Ovary (tissue), 3 donors: Measurements from ENCODE around the gene SPPL3.

ENCODE experiments used
- EP300 ChIP-seq: sonication (generic); formaldehyde crosslinking; IDR thresholded peaks from one replicate; pipeline ENCODE4 v1.6.1; 2017; ENCODE audit warnings: antibody characterized with exemption
- POLR2A ChIP-seq: fragments of 450-650 bp; IDR thresholded peaks from one replicate; pipeline ENCODE4 v1.6.1; 2017; ENCODE audit warnings: antibody characterized with exemption, mild to moderate bottlenecking, moderate library complexity
- TF ChIP-seq, protein P1 (sequence below), 3 donors: fragments of 450-650 bp in 2 of 3; fragments of 200-600 bp in 1 of 3; IDR thresholded peaks; one replicate each; pipeline versions ENCODE4 v1.5.1 to v1.8.0; 2016 to 2022; ENCODE audit warnings: antibody characterized with exemption in 3 of 3, mild to moderate bottlenecking in 1 of 3
- donor health status: DM: no; HTN: no; CAD: no.

GRCh38 chr12:120774169-120774916 lies 129.8 kb downstream of the SPPL3 start:
- TF ChIP-seq, protein P1, sequence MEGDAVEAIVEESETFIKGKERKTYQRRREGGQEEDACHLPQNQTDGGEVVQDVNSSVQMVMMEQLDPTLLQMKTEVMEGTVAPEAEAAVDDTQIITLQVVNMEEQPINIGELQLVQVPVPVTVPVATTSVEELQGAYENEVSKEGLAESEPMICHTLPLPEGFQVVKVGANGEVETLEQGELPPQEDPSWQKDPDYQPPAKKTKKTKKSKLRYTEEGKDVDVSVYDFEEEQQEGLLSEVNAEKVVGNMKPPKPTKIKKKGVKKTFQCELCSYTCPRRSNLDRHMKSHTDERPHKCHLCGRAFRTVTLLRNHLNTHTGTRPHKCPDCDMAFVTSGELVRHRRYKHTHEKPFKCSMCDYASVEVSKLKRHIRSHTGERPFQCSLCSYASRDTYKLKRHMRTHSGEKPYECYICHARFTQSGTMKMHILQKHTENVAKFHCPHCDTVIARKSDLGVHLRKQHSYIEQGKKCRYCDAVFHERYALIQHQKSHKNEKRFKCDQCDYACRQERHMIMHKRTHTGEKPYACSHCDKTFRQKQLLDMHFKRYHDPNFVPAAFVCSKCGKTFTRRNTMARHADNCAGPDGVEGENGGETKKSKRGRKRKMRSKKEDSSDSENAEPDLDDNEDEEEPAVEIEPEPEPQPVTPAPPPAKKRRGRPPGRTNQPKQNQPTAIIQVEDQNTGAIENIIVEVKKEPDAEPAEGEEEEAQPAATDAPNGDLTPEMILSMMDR (IDR thresholded peaks at IDR 0.05) = no peak
- TF ChIP-seq POLR2A (no peak), EP300 (no peak)
